Nephron (organoid): Measurements from ENCODE around the gene KDM7A.

Experiments
- H3K27ac Mint-ChIP-seq, 3 experiments: 2 replicates each; pipeline ENCODE4 v1.8.0; 2020; ENCODE audit warnings: mixed read lengths in 3 of 3, mild to moderate bottlenecking in 2 of 3, moderate library complexity in 1 of 3
- H3K27me3 Mint-ChIP-seq: 2 replicates; pipeline ENCODE4 v1.8.0; 2021; ENCODE audit warnings: low read depth, mild to moderate bottlenecking, moderate library complexity, mixed read lengths
- H3K36me3 Mint-ChIP-seq: 2 replicates; pipeline ENCODE4 v1.8.0; 2020; ENCODE audit warnings: low read depth, mixed read lengths
- H3K4me1 Mint-ChIP-seq: 2 replicates; pipeline ENCODE4 v1.8.0; 2020; ENCODE audit warnings: mixed read lengths
- H3K4me3 Mint-ChIP-seq, 3 experiments: 2 replicates each; pipeline ENCODE4 v1.8.0; 2020; ENCODE audit warnings: mild to moderate bottlenecking in 3 of 3, mixed read lengths in 3 of 3, moderate library complexity in 2 of 3
- H3K9me3 Mint-ChIP-seq: 2 replicates; pipeline ENCODE4 v1.8.0; 2020; ENCODE audit warnings: mixed read lengths
- CTCF ChIP-seq, 3 experiments: fragments of 200-600 bp; sonication (generic); IDR thresholded peaks; one replicate each; pipeline ENCODE4 v1.5.0; 2021; ENCODE audit warnings: antibody characterized with exemption in 3 of 3; ENCODE audit not compliant: unreplicated experiment in 3 of 3

The KDM7A gene

GRCh38 chr7:140196361-140197217, 19.8 kb upstream of the KDM7A start:
- Mint-ChIP-seq H3K27me3 (peaks cover 18% of the 10 kb centered on the region), H3K27ac (no peak overlapping the region), H3K4me1 (no peaks in the 10 kb centered on the region), H3K36me3 (no peaks in the 10 kb centered on the region), H3K4me3 (no peak overlapping the region), H3K9me3 (peaks cover 5% of the 10 kb centered on the region)
- TF ChIP-seq CTCF (IDR thresholded peaks at IDR 0.05; ENCODE audit: unreplicated experiment in 3 of 3) = no peak

DNA sequence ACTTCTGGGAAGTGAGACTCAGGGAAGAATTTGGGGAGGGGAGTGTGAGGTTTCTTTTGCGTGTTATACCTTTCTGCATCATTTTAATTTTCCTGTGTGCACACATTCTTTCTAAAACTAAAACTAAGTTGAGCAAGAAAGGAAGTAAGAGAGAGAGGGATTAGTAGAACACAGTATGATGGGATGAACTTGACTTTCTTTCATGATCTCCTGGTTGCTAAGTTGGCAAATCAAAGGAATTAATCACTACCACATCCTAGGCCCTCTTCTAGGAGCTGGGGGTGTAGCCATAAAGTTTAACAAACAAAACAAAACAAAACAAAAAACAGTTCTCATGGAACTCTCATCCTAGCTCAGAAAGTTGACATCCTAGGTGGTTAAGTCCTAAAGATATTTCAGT, 19.1 kb upstream of the KDM7A start:
- H3K4me1 Mint-ChIP-seq = no peaks in the 10 kb centered on the region
- no peak overlapping the region for H3K27ac Mint-ChIP-seq
- no peaks in the 10 kb centered on the region for H3K36me3 Mint-ChIP-seq
- peaks cover 5% of the 10 kb centered on the region for H3K9me3 Mint-ChIP-seq
- TF ChIP-seq CTCF (IDR thresholded peaks at IDR 0.05; ENCODE audit: unreplicated experiment in 3 of 3) = no peak
- H3K27me3 Mint-ChIP-seq = peaks cover 14% of the 10 kb centered on the region
- H3K4me3 Mint-ChIP-seq = no peak overlapping the region

DNA sequence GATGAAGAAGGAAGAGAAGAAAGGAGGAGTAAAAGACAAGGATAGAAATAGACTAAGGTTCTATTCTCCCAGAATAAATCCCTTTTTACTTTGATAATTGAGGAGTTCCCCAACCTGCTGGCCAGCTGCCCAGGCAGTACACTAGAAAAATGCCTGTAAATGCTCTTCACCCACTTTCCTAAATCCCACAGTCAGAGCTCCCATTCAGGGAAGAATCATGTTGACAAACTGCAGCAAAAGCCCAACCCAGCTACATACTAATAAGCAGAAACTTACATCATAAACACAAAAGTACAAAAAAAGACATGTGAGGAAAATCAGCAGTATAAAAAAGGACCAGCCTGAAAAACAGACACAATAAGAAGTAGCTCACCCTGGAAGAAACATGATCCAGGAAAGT, 15.8 kb upstream of the KDM7A start:
- H3K36me3 Mint-ChIP-seq = no peaks in the 10 kb centered on the region
- TF ChIP-seq CTCF (IDR thresholded peaks at IDR 0.05; ENCODE audit: unreplicated experiment in 3 of 3) = no peak

GRCh38 chr7:140192176-140192575, 15.4 kb upstream of the KDM7A start:
- peaks cover 5% of the 10 kb centered on the region for H3K9me3 Mint-ChIP-seq
- H3K27me3 Mint-ChIP-seq = peaks cover 18% of the 10 kb centered on the region
- no peak for TF ChIP-seq CTCF (IDR thresholded peaks at IDR 0.05; ENCODE audit: unreplicated experiment in 3 of 3)
- no peak overlapping the region for H3K4me3 Mint-ChIP-seq
- H3K36me3 Mint-ChIP-seq = no peaks in the 10 kb centered on the region
- H3K4me1 Mint-ChIP-seq = no peaks in the 10 kb centered on the region
- no peak overlapping the region for H3K27ac Mint-ChIP-seq

More for the DNA sequence above, 15.8 kb upstream of the KDM7A start:
- Mint-ChIP-seq H3K9me3 (peaks cover 5% of the 10 kb centered on the region), H3K27me3 (peaks cover 18% of the 10 kb centered on the region), H3K27ac (no peak overlapping the region), H3K4me1 (no peaks in the 10 kb centered on the region), H3K4me3 (no peak overlapping the region)

DNA sequence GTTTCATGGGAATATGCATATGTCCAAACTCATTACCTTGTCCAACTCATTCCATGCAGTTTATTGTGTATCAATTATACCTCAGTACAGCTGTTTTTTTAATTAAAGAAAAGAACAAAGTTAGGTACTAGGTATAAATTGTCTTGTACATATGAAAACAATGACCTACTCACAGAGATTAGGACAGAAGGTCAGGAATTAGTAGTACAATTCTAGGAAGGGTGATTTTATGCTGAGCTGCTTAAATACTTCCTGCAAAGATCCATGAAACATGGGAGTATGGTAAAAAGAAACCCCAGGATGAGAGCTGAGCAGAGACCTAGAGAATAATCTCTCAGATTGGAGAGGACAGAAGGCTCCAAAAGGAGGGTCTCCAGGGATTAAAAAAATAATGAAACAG, 13.8 kb upstream of the KDM7A start:
- H3K27me3 Mint-ChIP-seq = peaks cover 11% of the 10 kb centered on the region
- no peaks in the 10 kb centered on the region for H3K4me1 Mint-ChIP-seq
- H3K27ac Mint-ChIP-seq = no peak overlapping the region
- H3K9me3 Mint-ChIP-seq = peaks cover 3% of the 10 kb centered on the region
- TF ChIP-seq CTCF (IDR thresholded peaks at IDR 0.05; ENCODE audit: unreplicated experiment in 3 of 3) = no peak
- H3K4me3 Mint-ChIP-seq = no peak overlapping the region
- H3K36me3 Mint-ChIP-seq = no peaks in the 10 kb centered on the region

DNA sequence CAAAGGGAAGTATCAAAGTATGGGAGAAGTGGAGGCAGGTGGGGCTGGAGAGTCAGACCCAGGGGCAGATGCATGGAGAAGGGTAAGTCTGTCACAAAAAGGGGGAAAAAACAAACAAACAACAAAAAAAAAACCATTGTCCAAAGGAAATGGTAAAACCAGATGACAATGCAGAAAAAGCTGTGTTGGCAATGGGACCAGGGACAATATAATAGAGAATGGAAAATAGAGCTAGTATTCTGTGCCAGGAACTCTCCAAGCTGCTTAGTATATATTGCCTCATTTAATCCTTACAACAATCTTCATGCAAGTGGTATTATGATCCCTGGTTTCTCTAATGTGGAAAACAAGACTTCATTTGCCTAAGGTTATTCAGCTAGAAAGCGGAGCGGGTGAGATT, 13.1 kb upstream of the KDM7A start:
- Mint-ChIP-seq H3K4me1 (no peaks in the 10 kb centered on the region), H3K27me3 (peaks cover 15% of the 10 kb centered on the region), H3K36me3 (no peaks in the 10 kb centered on the region), H3K27ac (no peak overlapping the region), H3K4me3 (no peak overlapping the region), H3K9me3 (peaks cover 3% of the 10 kb centered on the region)
- no peak for TF ChIP-seq CTCF (IDR thresholded peaks at IDR 0.05; ENCODE audit: unreplicated experiment in 3 of 3)
